GM19035 (cell line): ENCODE measurements around the gene ADAMTS12.
"Not testable (repeated sequence)": the region's sequence is repeated elsewhere in the genome, so short reads cannot be mapped to it uniquely, and the experiment has no call there.

Experiments
- ATAC-seq: cut with Tn5 transposase; IDR thresholded peaks from one replicate; pipeline ENCODE4 v1.9.1; 2021; ENCODE audit not compliant: unreplicated experiment

ADAMTS12 gene

GRCh38 chr5:33891788-33892619 lies at the start of gene ADAMTS12:
TSS of gene ADAMTS12 (minus strand) at chr5:33891990. CDS start at chr5:33891856, 134 bp downstream.
- ATAC-seq, result no peak

GRCh38 chr5:33941090-33941489 lies 49.3 kb upstream of the ADAMTS12 start:
- no peak for ATAC-seq

DNA sequence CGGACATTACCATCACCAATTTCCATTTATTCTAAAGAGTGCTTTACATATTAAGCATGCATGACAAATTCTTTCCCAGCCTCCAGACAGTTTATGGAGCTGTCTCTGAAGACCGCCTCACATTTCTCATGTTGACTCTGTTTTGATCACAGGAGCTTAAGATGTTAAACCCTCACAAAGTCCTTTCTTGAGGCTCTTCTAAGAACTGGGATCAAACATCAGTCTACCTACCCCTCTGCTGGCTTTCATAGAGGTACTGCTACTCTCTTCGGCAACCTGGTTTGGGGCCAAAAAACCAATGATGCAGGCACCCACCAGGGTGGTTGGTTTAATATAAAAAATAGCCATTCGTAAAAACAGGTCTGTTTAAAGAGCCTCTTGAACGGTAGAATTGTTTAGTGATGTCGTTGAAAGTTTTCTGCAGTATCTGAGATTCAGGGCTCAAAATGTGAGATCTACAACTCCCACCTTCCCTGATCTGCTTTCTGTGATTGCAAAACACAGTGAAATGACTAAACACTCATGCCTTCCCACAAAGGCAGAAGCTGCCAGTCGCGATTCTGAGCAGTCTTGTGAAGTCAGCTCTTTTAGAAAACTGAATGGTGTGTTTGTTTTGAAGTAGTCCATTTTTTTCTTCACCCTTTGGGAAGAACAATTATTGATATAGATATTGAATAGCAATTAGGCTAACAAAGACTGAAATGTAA lies 47.9 kb upstream of the ADAMTS12 start:
- ATAC-seq, result no peak

DNA sequence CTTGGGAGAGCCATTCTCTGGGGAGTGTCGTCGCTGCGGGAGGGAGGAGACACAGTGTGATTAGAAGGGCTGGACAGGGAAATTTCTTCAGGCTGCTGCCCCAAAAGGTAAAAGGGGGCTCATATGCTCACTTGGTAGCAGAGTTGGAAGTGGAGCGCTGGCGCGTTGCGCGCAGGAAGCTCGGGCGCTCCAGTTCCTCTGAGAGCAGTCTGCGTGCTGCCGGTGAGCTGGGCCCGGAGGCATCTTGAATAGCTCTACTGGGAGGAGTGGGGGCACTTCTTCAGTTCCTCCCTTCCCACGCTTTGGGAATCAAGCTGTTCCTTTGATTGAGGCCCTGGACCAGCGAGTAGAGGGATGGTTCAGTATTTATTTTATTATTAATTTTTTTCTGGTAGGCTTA lies 47.1 kb upstream of the ADAMTS12 start:
- ATAC-seq, result no peak

DNA sequence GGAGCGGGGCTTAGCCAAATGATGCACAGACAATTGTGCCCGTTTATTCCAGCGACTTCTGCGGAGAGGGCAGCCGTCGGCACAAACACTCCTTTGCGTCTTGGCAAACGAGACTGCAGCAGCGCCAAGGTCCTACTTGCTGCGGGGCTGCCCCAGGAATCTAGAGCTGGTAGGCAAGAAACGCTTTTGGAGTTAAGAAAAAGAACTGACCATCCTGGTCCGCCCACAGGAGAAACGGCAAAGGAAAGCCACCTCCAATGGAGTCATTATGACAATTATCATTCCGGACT lies 46.7 kb upstream of the ADAMTS12 start:
- ATAC-seq, result no peak

DNA sequence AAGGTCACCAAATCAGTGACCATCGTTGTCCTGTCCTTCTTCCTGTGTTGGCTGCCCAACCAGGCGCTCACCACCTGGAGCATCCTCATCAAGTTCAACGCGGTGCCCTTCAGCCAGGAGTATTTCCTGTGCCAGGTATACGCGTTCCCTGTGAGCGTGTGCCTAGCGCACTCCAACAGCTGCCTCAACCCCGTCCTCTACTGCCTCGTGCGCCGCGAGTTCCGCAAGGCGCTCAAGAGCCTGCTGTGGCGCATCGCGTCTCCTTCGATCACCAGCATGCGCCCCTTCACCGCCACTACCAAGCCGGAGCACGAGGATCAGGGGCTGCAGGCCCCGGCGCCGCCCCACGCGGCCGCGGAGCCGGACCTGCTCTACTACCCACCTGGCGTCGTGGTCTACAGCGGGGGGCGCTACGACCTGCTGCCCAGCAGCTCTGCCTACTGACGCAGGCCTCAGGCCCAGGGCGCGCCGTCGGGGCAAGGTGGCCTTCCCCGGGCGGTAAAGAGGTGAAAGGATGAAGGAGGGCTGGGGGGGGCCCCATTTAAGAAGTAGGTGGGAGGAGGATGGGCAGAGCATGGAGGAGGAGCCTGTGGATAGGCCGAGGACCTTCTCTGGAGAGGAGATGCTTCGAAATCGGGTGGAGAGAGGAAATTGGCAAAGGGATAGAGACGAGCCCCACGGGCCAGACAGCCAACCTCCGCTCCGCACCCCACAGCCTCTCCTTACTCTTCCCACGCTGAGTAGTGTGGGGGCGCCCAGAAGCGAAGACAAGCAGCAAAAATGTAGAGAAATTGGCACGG lies 46.1 kb upstream of the ADAMTS12 start:
- no peak for ATAC-seq

DNA sequence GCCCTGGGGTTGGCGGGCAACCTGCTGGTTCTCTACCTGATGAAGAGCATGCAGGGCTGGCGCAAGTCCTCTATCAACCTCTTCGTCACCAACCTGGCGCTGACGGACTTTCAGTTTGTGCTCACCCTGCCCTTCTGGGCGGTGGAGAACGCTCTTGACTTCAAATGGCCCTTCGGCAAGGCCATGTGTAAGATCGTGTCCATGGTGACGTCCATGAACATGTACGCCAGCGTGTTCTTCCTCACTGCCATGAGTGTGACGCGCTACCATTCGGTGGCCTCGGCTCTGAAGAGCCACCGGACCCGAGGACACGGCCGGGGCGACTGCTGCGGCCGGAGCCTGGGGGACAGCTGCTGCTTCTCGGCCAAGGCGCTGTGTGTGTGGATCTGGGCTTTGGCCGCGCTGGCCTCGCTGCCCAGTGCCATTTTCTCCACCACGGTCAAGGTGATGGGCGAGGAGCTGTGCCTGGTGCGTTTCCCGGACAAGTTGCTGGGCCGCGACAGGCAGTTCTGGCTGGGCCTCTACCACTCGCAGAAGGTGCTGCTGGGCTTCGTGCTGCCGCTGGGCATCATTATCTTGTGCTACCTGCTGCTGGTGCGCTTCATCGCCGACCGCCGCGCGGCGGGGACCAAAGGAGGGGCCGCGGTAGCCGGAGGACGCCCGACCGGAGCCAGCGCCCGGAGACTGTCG lies 45.4 kb upstream of the ADAMTS12 start:
- no peak for ATAC-seq

DNA sequence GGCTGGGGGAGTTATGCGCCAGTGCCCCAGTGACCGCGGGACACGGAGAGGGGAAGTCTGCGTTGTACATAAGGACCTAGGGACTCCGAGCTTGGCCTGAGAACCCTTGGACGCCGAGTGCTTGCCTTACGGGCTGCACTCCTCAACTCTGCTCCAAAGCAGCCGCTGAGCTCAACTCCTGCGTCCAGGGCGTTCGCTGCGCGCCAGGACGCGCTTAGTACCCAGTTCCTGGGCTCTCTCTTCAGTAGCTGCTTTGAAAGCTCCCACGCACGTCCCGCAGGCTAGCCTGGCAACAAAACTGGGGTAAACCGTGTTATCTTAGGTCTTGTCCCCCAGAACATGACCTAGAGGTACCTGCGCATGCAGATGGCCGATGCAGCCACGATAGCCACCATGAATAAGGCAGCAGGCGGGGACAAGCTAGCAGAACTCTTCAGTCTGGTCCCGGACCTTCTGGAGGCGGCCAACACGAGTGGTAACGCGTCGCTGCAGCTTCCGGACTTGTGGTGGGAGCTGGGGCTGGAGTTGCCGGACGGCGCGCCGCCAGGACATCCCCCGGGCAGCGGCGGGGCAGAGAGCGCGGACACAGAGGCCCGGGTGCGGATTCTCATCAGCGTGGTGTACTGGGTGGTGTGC lies 44.7 kb upstream of the ADAMTS12 start, which contains the start of gene RXFP3:
TSS of gene RXFP3 (plus strand) at position 6 of the 636 bp plus-strand sequence. CDS start at position 361, 355 bp downstream.
- no peak for ATAC-seq

DNA sequence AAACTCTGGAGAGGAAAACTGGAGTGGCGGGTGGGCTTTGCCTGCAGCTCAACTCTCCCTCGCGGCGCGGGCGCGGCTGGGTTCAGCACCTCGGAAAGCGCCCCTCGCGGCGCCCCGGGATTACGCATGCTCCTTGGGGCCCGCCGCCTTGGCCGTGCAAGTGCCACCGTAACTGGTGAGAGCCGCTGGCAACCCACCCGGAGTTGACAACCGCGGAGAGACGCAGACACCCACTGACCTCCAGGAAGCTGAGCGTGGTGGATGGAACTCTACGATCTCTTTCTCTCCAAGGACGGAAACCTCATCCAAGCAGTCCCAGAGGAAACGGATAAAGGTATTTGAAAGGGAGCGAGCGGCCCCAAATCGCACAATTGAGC lies 44.2 kb upstream of the ADAMTS12 start:
- no peak for ATAC-seq

DNA sequence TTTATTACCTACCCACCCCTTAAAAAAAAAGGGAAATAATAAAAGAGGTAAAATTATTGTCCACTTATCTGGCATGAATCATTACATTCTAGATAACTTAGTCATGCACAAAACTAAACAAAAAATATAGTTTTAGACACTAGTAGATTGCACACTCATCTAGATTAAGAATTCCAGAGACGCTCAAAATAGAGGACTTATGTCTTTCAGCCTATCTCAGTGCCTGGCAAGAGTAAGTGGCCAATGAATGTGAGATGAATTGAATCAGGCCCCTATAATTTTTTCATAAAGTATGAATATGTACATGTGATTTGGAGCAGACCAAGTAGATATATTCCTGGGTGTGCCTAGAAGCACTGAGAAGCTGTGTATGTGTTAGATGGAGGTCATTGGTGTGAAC lies 42.4 kb upstream of the ADAMTS12 start:
- ATAC-seq, result peak; percentile 27

GRCh38 chr5:33933723-33934169 lies 42.0 kb upstream of the ADAMTS12 start:
- peak; percentile 84 for ATAC-seq

GRCh38 chr5:33931136-33931535 lies 39.3 kb upstream of the ADAMTS12 start:
- ATAC-seq, result no peak

DNA sequence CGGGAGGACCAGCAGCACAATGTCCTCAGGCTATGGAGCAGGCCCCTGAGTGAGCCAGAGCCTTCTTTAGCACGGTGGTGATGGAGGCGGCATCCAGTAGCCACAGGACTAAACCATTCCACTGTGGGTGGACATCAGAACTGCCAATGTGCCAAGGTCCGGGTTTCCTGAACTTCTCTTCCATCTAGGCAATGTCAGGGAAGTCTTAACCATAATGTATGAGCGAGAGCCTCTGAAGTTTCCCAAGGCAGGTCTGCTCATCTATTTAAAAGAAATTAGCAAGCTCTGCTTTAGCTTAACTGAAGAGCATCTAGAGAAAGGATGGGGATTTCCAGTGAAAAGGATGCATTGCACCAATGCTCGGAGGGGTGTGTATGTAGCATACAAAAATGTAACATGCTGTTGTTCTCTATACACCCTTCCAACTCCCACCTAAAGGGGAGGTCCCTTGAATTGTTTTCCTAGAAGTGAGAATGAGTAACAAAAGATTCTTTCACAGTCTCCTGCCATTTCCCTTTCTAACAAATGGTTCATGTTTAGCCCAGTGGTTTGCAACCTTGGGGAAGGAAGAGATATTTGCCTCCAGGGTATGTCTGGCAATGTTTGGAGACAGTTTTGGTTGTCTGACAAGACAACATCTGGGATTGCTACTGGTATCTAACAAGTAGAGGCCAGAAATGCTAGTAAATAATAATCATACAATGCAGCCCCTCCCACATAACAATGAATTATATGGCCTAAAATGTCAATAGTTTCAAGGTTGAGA lies 38.3 kb upstream of the ADAMTS12 start:
- ATAC-seq, result no peak

GRCh38 chr5:33928283-33928682 lies 36.5 kb upstream of the ADAMTS12 start:
- no peak for ATAC-seq

DNA sequence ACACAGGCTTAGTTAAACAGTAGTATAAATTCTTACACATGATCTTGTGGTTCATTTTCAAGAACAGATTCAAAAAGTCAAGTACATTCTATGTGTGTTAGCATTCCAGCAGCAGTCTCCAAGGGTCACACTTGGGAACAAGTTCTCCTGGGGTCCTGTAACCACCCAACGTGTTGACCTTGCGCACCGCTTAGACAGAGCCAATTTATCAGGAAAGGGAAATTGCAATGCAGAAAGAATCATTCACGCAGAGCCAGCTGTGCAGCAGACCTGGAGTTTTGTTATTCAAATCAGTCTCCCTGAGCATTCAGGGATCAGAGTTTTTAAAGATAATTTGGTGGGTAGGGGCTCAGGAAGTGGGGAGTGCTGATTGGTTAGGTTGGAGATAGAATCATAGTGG lies 35.9 kb upstream of the ADAMTS12 start:
- ATAC-seq, result no peak

DNA sequence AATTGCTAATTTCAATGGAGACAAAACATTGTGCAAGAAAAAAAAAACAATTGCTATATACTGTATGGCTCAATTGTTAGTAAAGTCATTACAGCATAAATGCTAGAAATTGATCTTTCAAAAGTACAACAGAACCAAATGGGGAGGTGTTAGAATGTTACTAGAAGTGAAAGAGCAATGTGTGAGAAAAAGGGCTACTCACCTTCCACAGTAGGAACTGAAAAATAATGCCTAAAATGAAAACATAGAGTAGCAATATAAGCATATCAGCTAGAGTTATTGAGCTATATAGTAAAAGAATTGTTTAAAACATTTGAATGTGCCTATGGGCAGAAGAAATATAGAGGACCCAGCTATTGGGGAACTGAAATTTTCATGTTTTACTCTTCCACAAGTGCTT lies 33.5 kb upstream of the ADAMTS12 start:
- no peak for ATAC-seq

- ATAC-seq, result no peak
Measured at GRCh38 chr5:33921002-33921401, 29.2 kb upstream of the ADAMTS12 start.

DNA sequence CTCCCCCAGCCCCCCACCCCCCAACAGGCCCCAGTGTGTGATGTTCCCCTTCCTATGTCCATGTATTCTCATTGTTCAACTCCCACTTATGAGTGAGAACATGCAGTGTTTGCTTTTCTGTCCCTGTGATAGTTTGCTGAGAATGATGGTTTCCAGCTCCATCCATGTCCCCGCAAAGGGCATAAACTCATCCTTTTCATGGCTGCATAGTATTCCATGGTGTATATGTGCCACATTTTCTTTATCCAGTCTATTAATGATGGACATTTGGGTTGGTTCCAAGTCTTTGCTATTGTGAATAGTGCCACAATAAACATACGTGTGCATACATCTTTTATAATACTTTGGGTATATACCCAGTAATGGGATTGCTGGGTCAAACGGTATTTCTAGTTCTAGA lies 23.1 kb upstream of the ADAMTS12 start:
- not testable (repeated sequence) for ATAC-seq

DNA sequence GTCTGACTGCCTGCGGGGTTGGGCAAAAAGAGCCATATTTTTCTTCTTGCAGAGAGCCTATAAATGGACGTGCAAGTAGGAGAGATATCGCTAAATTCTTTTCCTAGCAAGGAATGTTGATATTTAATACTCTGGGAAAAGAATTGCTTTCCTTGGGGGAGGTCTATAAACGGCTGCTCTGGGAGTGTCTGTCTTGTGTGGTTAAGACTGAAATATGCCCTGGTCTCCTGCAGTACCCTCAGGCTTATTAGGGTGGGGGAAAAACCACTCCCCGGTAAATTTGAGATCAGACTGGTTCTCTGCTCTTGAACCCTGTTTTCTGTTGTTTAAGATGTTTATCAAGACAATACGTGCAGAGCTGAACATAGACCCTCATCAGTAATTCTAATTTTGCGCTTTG lies 14.5 kb upstream of the ADAMTS12 start:
- not testable (repeated sequence) for ATAC-seq

GRCh38 chr5:33905381-33905780 lies 13.6 kb upstream of the ADAMTS12 start:
- no peak for ATAC-seq
